K562 (cell line): ENCODE results near the gene COX19. TPM values are rescaled to one million over a fixed set of nuclear protein-coding genes. Genes with fewer than 3 reads are reported as not detected.
A peak's percentile ranks its signal among the peaks of the same experiment; 100 is the strongest.

ENCODE experiments used
- CBFB ChIP-seq: sonication (generic); formaldehyde crosslinking; IDR thresholded peaks from 2 replicates; pipeline ENCODE4 v1.4.0; 2020; ENCODE audit warnings: mild to moderate bottlenecking, missing genetic modification reagents
- CBX1 ChIP-seq: sonication (generic); IDR thresholded peaks from 2 replicates; pipeline ENCODE4 v1.6.1; 2016; ENCODE audit warnings: antibody characterized with exemption, low read depth, mild to moderate bottlenecking
- FIP1L1 ChIP-seq: fragments of 200-400 bp; formaldehyde crosslinking; IDR thresholded peaks from 2 replicates; pipeline ENCODE4 v1.6.1; 2018; ENCODE audit warnings: mild to moderate bottlenecking, low read depth, low read length; ENCODE audit not compliant: poor library complexity, severe bottlenecking
- FUS ChIP-seq: fragments of 200-400 bp; formaldehyde crosslinking; optimal IDR thresholded peaks from 2 replicates; pipeline ENCODE3; 2017; ENCODE audit warnings: low read depth, low read length
- HDGF ChIP-seq: fragments of 450-650 bp; IDR thresholded peaks from 2 replicates; pipeline ENCODE4 v1.6.1; 2016
- KHSRP ChIP-seq: fragments of 450-650 bp; IDR thresholded peaks from 2 replicates; pipeline ENCODE4 v1.6.1; 2017
- KLF13 ChIP-seq: fragments of 450-650 bp; IDR thresholded peaks from 2 replicates; pipeline ENCODE4 v1.6.1; 2016; ENCODE audit warnings: missing genetic modification characterization, low read depth, mild to moderate bottlenecking, missing compliant biosample characterization, moderate library complexity, borderline replicate concordance
- NFXL1 ChIP-seq: fragments of 450-650 bp; formaldehyde crosslinking; IDR thresholded peaks from 2 replicates; pipeline ENCODE4 v1.4.0; 2021; ENCODE audit warnings: mild to moderate bottlenecking
- NFYB ChIP-seq: IDR thresholded peaks from 2 replicates; pipeline ENCODE4 v1.6.1; 2011; ENCODE audit warnings: mild to moderate bottlenecking, moderate library complexity; ENCODE audit not compliant: insufficient read length; ENCODE audit errors: extremely low read depth
- NR2C2 ChIP-seq, 2 experiments: fragments of 200-800 bp in 1 of 2; sonication (Bioruptor generic) in 1 of 2; sonication (generic) in 1 of 2; formaldehyde crosslinking in 1 of 2; IDR thresholded peaks; 2 replicates each; pipeline versions ENCODE4 v1.6.1 to v1.8.0; 2016 to 2022; ENCODE audit warnings: mild to moderate bottlenecking in 1 of 2, missing compliant biosample characterization in 1 of 2, missing genetic modification characterization in 1 of 2, missing genetic modification reagents in 1 of 2
- PRMT5 ChIP-seq: sonication (generic); formaldehyde crosslinking; IDR thresholded peaks from 2 replicates; pipeline ENCODE4 v1.5.0; 2020; ENCODE audit warnings: missing genetic modification reagents
- SIN3B ChIP-seq: fragments of 450-650 bp; IDR thresholded peaks from 2 replicates; pipeline ENCODE4 v1.6.1; 2017; ENCODE audit warnings: low read depth, mild to moderate bottlenecking, moderate library complexity
- SMAD1 ChIP-seq: fragments of 150-350 bp; IDR thresholded peaks from 2 replicates; pipeline ENCODE4 v1.6.1; 2014; ENCODE audit warnings: low read length, low read depth; ENCODE audit not compliant: partially characterized antibody
- SMC3 ChIP-seq: conservative IDR thresholded peaks from 2 replicates; pipeline ENCODE4 v1.6.1; 2011; ENCODE audit warnings: low read depth, low read length, improper control_type of control experiment; ENCODE audit not compliant: insufficient read depth
- SOX6 ChIP-seq: fragments of 450-650 bp; IDR thresholded peaks from 2 replicates; pipeline ENCODE4 v1.6.1; 2014; ENCODE audit warnings: mild to moderate bottlenecking
- SP1 ChIP-seq: sonication (generic); formaldehyde crosslinking; IDR thresholded peaks from 2 replicates; pipeline ENCODE4 v1.8.1; 2022; ENCODE audit warnings: mild to moderate bottlenecking, missing genetic modification reagents
- SP2 ChIP-seq: IDR thresholded peaks from 2 replicates; pipeline ENCODE4 v1.6.1; 2011; ENCODE audit warnings: mild to moderate bottlenecking, low read depth, low read length, moderate library complexity; ENCODE audit not compliant: poor library complexity, severe bottlenecking; ENCODE audit errors: extremely low read depth
- SRSF3 ChIP-seq: fragments of 200-400 bp; formaldehyde crosslinking; IDR thresholded peaks from 2 replicates; pipeline ENCODE4 v1.6.1; 2016; ENCODE audit warnings: mild to moderate bottlenecking, low read length, moderate library complexity; ENCODE audit not compliant: insufficient read depth
- polyA plus RNA-seq, 8 experiments: library from polyadenylated mRNA; depleted of rRNA in 4 of 8; stranded (reverse) in 5 of 8; unstranded in 3 of 8; fragments of >200 nt; fragmentation: Nextera tagmentation in 2 of 8; fragmentation: Illumina TruSeq in 1 of 8; extraction: Ambion mirVana in 2 of 8; extraction: Trizol in 1 of 8; gene quantifications; 2 replicates each; pipeline versions ENCODE4 v1.2.1 to v1.2.3, GENCODE V29; 2011 to 2014; ENCODE audit warnings: inconsistent platforms in 1 of 8, missing spikeins in 1 of 8
- total RNA-seq, 7 experiments: library from RNA; depleted of rRNA in 6 of 7; stranded (reverse); fragments of >200 nt in 6 of 7; fragmentation: Illumina TruSeq in 2 of 7; extraction: Trizol in 2 of 7; gene quantifications; 2 replicates each; pipeline versions ENCODE4 v1.2.1 to v1.2.3, GENCODE V29; 2011 to 2021; ENCODE audit warnings: low replicate concordance in 1 of 7
- TF ChIP-seq, protein P1 (sequence below), 2 experiments: fragments of 450-650 bp in 1 of 2; sonication (generic) in 1 of 2; formaldehyde crosslinking in 1 of 2; IDR thresholded peaks in 1 of 2; conservative IDR thresholded peaks in 1 of 2; 2 replicates each; pipeline versions ENCODE4 v1.6.1 to v1.8.1; 2016 to 2023; ENCODE audit warnings: mild to moderate bottlenecking in 2 of 2, moderate library complexity in 2 of 2, inconsistent platforms in 1 of 2, missing genetic modification reagents in 1 of 2
- TF ChIP-seq, protein P2 (sequence below): sonication (generic); formaldehyde crosslinking; IDR thresholded peaks from 2 replicates; pipeline ENCODE4 v1.9.0; 2022; ENCODE audit warnings: mild to moderate bottlenecking, missing genetic modification reagents
- TF ChIP-seq, protein P3 (sequence below), 2 experiments: IDR thresholded peaks; 2 replicates each; pipeline ENCODE4 v1.6.1; 2012; ENCODE audit warnings: improper control_type of control experiment in 2 of 2, low read depth in 2 of 2, low read length in 2 of 2, borderline replicate concordance in 1 of 2

The COX19 gene
- total and polyA plus RNA-seq, 9 of the 15 experiments (the other 6 are each of a cell fraction or from before 2014, with no cell fraction given) = 5.2 to 10.5 (median 7.9) TPM

DNA sequence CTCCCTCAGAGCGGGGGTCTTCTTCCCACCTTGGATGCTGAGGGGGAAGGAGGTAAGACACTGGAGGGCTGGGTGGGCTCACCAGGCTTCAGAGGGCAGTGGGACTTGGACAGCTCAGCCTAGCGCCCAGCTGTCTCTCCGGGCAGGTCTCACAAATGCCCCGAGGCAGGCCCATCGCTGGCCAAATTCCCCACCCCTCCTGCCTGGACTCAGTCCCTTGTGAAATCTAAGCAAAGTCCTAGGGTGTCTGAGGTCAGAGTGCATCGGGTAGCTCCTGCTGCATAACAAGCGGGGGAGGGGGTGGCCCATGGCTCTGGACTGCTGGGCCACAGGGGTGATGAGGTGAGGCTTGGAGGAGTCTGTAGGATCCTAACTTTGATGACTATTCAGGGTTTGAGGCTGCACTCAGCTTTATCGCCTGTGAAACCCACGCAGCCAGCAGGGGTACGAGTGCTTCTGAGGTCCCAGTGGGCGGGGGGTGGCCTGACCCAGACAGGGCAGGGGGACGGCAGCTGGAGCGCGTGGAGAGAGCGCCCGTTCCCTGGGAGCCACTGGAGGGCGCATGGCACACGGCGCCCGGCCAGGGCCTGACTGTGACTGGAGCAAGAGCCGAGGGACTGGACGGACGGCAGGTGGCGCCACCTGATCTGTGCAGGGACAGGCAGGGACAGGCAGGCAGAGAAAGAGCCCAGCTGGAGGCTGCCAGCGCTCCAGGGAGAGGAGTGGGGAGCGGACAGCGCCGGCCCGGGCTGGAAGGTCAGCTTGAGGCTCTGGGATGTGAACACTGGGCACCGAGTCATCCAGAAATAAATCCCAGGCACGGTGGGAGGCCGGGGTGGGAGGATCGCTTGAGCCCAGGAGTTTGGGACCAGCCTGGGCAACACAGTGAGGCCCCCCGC is 17.6 kb upstream of the COX19 start (continued):
- TF ChIP-seq, protein P1, sequence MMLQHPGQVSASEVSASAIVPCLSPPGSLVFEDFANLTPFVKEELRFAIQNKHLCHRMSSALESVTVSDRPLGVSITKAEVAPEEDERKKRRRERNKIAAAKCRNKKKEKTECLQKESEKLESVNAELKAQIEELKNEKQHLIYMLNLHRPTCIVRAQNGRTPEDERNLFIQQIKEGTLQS (IDR thresholded peaks at IDR 0.05) = no peak
- TF ChIP-seq, protein P1 (CRISPR knock-in tag; conservative IDR thresholded peaks at IDR 0.05) = peak; percentile 63; the same call in 1 of the 2 replicates
- TF ChIP-seq SMC3 (peak; percentile 100), FIP1L1 (peak; percentile 83), CBX1 (peak; percentile 74; the same call in 1 of the 2 replicates), SP2 (no peak), NFYB (no peak), CBFB (CRISPR knock-in tag) (no peak), SOX6 (peak; percentile 55; the same call in 1 of the 2 replicates), SMAD1 (peak; percentile 37), KHSRP (no peak), SRSF3 (no peak), KLF13 (tag) (0 out of 2 replicates have a peak, but pooled peaks have one; percentile 39), FUS (no peak), NR2C2 (CRISPR knock-in tag; IDR thresholded peaks at IDR 0.05) (peak; percentile 52; the same call in 1 of the 2 replicates), NR2C2 (tag; IDR thresholded peaks at IDR 0.05) (no peak), PRMT5 (CRISPR knock-in tag) (no peak), HDGF (0 out of 2 replicates have a peak, but pooled peaks have one; percentile 76), NFXL1 (CRISPR knock-in tag) (no peak), SP1 (CRISPR knock-in tag) (peak; percentile 92), SIN3B (0 out of 2 replicates have a peak, but pooled peaks have one; percentile 29)
- TF ChIP-seq, protein P2, sequence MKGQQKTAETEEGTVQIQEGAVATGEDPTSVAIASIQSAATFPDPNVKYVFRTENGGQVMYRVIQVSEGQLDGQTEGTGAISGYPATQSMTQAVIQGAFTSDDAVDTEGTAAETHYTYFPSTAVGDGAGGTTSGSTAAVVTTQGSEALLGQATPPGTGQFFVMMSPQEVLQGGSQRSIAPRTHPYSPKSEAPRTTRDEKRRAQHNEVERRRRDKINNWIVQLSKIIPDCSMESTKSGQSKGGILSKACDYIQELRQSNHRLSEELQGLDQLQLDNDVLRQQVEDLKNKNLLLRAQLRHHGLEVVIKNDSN (CRISPR knock-in tag) = 0 out of 2 replicates have a peak, but pooled peaks have one; percentile 24
- TF ChIP-seq, protein P3, sequence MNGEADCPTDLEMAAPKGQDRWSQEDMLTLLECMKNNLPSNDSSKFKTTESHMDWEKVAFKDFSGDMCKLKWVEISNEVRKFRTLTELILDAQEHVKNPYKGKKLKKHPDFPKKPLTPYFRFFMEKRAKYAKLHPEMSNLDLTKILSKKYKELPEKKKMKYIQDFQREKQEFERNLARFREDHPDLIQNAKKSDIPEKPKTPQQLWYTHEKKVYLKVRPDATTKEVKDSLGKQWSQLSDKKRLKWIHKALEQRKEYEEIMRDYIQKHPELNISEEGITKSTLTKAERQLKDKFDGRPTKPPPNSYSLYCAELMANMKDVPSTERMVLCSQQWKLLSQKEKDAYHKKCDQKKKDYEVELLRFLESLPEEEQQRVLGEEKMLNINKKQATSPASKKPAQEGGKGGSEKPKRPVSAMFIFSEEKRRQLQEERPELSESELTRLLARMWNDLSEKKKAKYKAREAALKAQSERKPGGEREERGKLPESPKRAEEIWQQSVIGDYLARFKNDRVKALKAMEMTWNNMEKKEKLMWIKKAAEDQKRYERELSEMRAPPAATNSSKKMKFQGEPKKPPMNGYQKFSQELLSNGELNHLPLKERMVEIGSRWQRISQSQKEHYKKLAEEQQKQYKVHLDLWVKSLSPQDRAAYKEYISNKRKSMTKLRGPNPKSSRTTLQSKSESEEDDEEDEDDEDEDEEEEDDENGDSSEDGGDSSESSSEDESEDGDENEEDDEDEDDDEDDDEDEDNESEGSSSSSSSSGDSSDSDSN (IDR thresholded peaks at IDR 0.05; ENCODE audit: borderline replicate concordance in 1 of 2, low read depth in 2 of 2, low read length in 2 of 2) = peak in 1 of 2 experiments; percentile 77; a peak in 1 of 4 replicates
